GM18502 (cell line): ENCODE measurements around the gene PARP4.
"Not testable (repeated sequence)": the region's sequence is repeated elsewhere in the genome, so short reads cannot be mapped to it uniquely, and the experiment has no call there.

Source experiments
- ATAC-seq: cut with Tn5 transposase; IDR thresholded peaks from one replicate; pipeline ENCODE4 v1.9.1; 2021; ENCODE audit warnings: mild to moderate bottlenecking; ENCODE audit not compliant: unreplicated experiment, poor library complexity

Gene PARP4

DNA sequence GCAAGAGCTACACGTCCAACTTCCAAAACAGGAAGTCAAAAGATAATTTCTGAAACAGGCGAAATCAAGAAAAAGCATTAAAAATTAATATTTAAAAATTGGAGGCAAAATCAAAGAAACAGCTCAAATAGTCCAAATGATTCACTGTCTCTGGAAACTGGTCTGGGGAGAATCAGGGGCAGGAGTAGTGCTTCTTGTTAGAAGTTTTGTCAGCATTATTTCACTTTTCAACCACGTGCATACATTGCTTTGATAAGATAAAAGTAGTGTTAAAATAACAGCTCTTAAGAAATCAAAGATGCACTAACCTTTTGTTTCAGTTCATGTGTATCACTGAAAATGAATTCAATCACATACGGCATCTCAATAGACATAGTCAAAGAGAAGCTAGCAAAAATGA is 53.8 kb downstream of the PARP4 start:
- ATAC-seq, result no peak

DNA sequence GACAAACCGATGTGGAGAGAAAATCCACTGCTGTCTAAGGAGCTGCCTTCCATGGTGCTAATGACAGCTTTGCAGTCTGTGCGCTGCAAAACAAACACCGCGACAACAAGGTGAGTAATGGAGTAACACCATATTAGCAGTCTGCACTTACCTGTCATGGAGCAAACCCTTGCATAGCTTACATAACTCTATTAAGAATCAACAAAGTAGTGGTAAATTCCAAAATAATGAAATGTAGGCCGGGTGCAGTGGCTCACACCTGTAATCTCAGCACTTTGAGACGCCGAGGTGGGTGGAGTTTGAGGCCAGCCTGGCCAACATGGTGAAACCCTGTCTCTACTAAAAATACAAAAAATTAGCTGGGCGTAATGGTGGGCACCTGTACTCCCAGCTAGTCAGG is 56.2 kb downstream of the PARP4 start:
- ATAC-seq, result no peak

DNA sequence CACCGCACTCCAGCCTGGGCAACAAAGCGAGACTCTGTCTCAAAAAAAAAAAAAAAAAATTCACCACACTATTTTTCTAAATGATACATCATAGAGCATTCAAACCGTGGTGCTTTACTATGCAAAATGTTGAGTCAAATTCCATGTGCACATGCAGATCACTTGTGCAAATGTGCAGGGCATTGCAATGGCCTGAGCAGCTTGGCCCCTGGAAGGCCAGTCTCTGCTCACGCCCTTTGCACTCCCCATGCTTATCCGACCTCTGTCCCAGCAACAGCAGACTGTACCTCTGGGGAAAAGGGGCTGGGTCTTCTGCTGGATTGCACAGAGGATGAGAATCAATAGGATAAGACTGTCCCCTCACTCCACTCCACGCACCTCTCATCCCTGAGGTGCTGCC is 58.5 kb downstream of the PARP4 start:
- no peak for ATAC-seq

DNA sequence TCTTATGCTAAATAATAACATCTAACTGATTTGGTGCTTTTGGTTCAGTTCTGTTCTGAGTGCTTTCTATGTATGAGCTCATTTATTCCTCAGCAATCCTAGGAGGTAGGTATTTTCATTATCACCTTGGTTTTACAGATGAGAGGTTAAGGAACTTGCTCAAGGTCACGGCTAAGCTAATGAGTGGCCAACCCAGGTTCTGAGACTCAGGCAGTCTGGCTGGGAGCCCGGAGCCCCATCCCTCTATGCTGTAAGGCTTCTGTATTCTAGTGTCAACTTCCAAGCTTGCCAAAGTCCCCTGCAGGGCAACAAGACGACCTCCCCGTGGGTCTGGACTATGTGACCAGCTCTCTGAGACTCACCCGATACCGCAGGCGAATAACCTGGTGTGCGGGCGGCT is 60.5 kb downstream of the PARP4 start:
- ATAC-seq, result no peak

DNA sequence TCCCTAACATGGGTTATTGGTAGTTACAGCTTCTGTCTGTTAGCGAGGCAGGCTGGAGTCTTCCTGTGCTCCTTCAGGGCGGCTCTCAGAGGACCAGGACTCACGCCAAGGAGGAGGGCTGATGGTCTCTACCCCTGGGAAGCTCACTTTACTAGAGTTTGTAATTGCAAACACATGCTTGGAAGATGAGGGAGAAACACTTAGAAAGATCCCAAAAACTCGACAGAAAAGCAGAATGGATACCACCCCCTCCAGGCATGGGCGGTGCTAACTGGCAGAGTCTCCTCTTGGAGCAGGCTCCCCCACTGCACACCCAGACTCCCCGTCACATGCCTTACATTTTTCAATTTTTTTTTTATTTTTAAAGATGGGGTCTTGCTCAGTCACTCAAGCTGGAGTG is 62.0 kb downstream of the PARP4 start:
- ATAC-seq, result no peak

DNA sequence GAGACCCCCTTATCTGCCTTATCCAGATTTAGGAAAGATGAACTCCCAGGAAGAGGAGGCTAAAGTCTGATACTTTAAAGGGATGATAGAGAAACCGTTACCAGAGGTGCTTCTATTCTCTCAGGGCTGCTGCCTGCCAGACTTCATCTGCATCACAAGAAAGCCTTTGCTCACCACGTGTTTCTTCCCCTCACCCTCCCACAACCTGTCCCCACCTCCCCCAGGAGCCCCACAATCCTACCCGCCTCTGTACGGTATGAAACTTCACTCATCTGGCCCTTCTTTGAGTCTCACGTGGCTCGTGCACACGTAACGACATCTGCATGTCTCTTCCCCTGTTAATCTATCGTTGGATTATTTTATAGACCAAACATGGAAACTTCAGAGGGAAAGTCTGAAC is 67.7 kb downstream of the PARP4 start:
- ATAC-seq, result not testable (repeated sequence)

DNA sequence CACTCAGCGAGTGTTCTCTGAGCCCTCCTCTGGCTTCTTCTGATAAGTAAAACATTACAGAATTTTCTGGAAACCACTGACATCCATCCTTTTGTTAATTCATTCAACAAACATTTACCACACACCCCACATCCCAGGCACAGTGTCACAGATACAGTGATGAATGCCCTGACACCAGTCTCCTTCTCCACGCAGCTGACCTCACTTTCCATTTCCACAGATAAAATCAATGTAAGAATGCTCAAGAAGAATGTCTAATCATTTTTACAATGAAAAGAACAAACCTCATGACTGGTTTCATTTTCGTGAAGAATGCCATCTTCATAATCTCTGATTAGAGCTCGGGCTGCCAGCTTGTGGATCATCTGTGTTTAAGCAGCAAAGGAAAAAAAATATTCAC is 69.2 kb downstream of the PARP4 start:
- no peak for ATAC-seq

DNA sequence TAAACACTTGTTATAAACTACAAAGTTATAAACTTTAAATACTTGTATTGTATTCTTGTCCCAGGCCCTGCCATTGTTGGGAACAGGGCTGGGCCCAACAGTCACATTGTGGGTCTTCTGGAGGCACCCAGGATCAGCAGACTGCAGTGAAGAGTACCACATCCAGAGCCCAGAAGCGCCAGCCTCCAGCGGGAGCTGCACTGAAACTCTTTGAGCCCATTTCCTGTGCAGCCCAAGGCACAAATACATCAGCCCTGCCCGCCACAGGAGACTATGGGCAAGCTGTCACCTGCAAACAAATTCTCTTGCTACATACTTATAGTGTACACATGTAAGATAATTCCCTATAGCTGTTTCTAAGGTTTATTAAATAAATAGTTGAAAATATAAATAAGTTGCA is 86.5 kb downstream of the PARP4 start:
- ATAC-seq, result not testable (repeated sequence)

DNA sequence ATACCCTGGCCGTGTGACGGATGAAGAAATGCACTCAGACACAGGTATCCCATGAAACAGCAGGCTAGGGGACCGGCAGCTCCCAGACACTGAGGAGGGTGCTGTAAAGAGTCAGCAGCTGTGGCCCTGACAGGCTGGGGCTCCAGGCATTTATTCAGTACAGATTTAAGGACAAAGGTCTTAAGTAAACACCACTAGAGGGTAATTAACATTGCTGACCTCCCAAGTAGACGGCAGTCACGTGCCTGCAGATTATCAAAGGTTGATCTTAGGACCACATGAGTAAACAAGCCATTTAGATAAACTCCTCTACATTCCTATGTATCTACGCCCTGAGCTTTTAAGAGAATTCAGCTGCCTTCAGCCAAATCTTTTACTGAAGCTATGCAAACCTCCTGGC is 92.9 kb downstream of the PARP4 start:
- not testable (repeated sequence) for ATAC-seq

DNA sequence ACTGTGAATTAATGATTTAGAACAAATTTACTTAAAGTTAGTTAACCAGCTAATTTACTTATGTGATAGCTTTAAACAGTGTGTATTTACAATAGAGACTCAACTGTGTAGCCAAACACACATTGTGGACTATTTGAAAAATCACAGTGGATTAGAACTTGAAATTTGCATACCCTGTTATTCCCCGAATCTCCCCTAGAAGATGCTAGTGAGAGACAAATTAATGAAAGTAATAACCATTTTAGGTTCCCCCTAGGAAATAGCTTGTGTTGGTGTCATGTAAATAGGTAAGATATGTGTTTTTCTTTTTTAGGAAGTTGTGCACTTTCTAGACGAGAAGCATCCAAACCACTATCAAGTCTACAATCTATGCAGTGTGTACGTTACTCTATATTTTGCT is 104.7 kb downstream of the PARP4 start:
- ATAC-seq, result no peak

DNA sequence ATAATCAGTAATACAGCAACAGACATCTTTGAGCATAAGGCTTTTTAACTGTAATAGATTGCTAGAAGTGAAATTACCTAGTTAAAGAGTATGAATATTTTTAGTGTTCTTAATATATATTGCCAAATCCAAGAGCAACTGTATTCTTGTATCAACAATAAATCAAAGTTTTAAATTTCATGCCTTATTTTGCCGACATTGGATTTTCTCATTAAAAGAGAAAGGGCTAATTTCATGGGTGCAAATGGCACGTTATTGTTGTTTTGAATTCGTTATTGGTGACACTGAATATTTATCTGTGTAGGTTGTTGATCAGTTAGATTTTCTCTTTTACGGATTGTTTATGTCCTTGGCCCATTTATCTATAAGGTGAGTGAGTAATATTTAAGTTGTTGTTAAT is 106.1 kb downstream of the PARP4 start:
- no peak for ATAC-seq

DNA sequence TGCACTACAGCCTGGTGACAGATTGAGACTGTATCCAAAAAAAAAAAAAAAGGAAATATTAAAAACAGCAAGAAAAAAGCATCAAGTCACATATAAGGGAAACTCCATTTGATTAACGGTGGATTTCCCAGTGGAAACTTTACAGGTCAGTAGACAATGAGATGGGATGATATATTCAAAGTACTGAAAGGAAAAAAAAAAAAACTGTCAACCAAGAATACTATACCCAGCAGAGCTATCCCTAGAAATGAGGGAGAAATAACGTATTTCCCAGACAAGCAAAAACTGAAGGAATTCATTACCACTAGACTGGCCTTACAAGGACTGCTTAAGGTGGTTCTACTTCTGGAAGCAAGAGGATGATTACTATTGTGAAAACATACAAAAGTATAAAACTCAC is 115.8 kb downstream of the PARP4 start:
- ATAC-seq, result no peak

DNA sequence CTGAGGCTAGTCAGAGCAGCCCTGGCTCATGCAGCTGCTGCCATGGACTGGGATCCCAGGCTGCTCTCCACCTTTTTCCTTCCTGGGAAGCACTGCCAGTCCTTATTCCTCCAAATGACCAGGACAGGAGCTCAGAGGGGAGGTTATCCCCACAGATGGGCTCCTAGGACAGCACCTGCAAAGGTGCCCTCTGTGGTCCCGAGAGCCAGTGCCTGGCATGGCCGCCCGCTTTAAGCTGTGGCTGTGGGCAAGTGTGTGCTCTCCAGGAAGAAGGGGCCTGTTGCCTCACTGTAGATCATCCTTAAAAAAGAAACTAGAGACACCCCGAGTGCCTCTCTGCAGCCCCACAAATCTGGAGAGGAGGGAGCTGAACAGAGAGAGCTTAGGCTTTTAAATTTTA is 119.6 kb downstream of the PARP4 start:
- ATAC-seq, result no peak

DNA sequence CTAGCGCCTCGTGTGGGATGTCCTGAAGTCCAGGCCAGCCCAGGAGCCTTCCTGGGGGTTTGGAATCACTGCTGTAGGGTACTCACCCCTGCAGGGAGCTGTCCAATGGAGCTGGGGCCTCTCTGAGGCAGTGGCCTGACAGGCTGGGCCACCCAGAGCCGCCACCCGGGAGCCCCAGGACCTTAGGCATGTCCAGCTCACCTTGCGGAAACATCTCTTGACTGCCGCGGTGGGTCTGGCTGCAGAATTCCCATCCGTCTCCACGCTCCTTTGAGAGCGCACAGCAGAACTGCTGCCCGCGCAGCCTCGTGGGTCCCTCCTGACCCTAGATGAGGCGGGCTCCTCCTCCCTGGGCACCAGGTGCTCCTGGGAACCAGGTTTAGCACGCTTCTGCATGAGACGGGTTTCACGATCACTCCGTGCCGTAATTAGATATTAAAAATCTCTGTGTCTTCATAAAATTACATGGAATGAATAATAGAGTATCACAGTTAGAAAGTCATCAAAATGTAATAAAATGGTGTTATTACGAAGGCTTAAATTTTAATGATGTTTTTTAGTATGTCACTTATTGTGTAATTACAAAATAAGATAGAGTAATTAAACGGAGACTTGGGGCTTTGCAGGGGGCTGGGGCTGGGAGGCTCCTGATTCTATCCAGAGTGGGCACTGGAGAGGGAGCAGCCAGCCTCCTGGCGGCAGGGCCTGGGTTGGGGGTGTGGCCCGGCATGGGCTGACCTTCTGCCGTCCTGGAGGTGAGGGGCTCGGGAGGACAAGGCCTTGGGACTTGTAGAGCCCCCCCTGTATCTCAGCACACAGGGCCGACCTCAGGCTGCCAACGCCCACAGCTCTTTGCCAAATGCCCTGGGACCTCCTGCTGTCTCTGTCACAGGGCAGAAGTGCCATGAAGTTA is 120.6 kb downstream of the PARP4 start:
- not testable (repeated sequence) for ATAC-seq

DNA sequence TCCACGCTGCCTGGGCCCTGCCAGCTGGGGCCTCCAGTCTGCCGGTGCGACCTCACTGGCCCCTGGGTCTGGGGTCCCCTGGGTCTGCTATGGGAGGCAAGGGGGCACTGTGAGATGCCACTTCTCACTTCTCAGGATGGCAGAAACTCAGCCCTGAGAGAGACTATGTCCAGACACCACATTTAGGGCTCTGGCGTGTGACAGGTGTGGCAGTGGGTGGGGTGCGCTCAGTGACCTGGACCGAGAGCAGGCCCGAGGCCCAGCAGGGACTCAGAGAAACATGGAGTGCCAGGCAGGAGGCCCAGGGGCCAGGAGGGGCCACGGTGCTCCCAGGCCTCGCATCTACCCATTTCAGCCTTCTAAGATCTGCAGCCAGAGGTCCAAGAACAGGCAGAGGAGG is 121.8 kb downstream of the PARP4 start:
- ATAC-seq, result not testable (repeated sequence)

DNA sequence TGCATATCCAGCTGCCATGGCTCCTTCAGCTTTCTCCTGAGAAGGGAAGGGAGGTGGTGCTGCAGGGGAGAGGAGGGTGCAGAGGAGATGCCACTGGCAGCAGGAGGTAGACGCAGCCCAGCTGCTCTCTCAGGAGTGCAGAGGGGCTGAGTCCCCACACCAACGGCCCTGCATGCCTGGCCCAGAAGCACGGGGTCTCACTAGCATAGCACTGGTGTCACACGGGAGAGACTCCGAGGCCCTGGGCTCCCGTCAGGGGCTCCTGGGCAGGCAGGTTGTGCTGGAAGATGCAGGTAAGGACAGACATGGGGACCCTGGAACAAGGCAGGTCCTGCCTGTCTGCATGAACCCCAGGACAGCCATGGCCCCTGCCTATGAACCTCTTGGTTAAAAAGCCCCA is 123.1 kb downstream of the PARP4 start:
- ATAC-seq, result no peak

DNA sequence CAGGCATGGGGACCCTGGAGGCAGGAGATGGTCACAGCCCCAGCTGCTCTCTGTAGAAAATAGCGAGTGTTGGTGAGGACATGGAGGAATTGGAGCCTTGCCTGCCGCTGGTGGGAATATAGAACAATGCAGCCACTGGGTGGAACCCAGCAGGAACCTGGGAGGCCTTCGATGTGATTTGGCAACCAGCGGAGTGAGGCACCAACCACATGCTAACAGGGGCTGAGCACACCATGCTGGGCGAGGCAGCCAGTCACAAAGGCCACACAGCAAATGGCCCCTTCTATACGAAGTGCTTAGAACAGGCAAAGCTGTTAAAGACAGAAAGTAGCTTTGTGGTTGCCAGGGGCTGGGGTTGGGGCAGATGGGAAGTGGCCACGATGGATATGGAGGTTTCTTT is 123.8 kb downstream of the PARP4 start:
- ATAC-seq, result not testable (repeated sequence)

DNA sequence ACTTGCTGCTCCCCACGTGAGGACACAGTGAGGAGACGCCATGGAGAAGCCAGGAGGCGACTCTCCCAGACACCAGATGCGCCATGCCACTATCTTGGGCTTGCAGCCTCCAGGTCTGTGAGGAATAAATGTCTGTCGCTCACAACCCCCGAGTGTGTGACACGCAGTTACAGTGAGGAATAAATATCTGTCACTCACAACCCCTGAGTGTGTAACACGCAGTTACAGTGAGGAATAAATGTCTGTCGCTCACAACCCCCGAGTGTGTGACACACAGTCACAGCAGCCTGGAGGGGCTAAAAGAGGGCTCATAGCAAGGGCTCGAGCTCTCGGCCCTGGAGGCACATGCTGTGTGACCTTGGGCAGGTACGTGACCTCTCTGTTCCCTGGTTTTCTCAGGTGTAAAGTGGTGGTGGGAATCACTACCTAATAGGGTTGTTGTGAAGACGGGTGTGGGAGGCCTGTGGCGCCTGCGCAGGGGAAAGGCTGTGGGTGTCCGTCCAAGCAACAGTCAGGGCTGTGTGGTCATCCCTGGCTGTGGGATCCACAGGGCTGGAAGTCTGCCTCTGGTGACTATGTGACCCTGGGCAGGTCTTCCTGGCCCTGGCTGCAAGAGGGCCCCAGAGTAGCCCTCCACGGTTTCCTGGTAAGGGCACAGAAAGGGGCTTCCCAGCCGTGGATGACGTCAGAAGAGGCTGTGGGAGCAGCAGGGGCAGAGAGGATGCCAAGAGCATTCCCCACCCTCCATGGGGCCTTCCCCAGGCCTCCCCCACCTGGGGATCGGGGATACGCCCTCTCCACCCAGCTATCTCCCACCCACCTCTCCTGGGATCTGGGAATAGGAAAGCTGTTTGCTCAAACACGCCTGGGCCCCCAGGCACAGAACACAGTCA is 125.5 kb downstream of the PARP4 start:
- no peak for ATAC-seq

DNA sequence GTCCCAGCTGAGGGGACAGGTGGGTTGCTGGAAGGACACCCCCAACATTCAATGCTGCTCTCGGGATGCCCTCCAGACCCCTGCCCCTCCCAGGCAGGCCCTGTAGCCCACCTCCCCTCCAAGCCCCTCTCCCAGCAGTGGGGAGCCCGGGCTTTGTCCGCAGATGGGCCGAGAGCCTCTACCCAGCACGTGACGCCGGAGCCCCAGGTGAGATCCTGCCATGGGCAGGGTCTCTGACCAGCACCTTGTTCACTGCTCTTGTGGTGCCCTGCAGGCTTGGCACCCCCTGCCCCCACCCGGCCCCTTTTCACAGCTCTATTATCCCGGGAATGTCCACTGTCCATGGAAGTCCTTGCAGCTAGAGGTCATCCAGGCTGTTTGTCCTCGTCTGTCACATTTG is 126.7 kb downstream of the PARP4 start:
- no peak for ATAC-seq

DNA sequence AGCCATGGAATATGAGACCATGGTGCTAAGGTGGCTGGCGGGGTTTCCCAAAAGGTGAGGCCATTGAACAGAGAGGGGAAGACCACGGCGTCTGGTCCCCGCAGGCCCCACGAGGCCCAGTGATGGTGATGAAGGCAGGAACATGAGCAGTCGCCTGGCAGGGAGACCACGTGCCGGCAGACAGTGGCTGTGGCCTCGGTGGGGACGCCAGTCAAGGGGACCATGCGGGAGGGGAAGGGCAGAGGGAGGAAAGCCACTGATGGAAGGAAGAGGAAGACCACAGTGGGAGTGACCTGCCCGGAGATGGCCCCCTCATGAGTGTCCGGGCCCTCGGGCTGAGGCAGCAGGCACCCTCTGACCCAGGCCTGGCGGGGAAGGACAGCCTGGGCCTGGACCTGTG is 127.6 kb downstream of the PARP4 start:
- ATAC-seq, result not testable (repeated sequence)

DNA sequence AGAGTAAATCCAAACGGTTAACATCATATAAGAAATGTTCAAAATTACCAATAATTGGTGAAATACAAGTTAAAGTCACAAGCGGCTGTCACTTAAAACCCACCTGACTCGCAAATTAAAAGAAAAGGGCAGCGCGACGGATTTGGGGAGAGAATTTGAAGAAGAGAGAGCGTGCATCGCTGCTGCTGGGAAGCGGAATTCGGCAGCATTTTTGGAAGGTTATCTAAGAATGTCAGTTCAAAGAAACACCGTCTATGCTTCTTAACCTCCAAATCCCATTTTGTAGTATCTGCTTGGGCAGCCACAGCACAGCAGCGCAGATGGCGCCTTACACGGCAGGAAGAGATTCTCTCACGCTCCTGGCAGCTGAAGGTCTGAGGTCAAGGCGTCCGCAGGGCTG is 128.5 kb downstream of the PARP4 start:
- not testable (repeated sequence) for ATAC-seq
